ENCODE results near the gene MEX3C. TPM values are rescaled to one million over a fixed set of nuclear protein-coding genes. Genes with fewer than 3 reads are reported as not detected.

The MEX3C gene
- total RNA-seq, 2 donors from 2014 or later = 15.9 to 16.2 TPM

- no peaks in the 10 kb centered on the region for H3K27me3 ChIP-seq
- H3K4me3 ChIP-seq = no peak overlapping the region
- H3K9me3 ChIP-seq = no peaks in the 10 kb centered on the region
- H3K4me1 ChIP-seq = no peaks in the 10 kb centered on the region
- H3K36me3 ChIP-seq = peaks cover 18% of the 10 kb centered on the region
- no peak overlapping the region for H3K27ac ChIP-seq
- TF ChIP-seq CTCF (IDR thresholded peaks at IDR 0.05) = no peak
- DNase-seq (ENCODE audit: low spot score) = no peak
Measured at GRCh38 chr18:51171625-51172259, 25.7 kb downstream of the MEX3C start.

GRCh38 chr18:51171223-51171622, 26.3 kb downstream of the MEX3C start:
- Histone ChIP-seq H3K4me1 (no peaks in the 10 kb centered on the region), H3K4me3 (no peak overlapping the region), H3K27me3 (no peaks in the 10 kb centered on the region), H3K36me3 (peaks cover 13% of the 10 kb centered on the region), H3K9me3 (no peaks in the 10 kb centered on the region), H3K27ac (no peak overlapping the region)
- TF ChIP-seq CTCF (IDR thresholded peaks at IDR 0.05) = no peak
- DNase-seq (ENCODE audit: low spot score) = no peak

GRCh38 chr18:51170664-51171063, 26.8 kb downstream of the MEX3C start:
- no peaks in the 10 kb centered on the region for H3K9me3 ChIP-seq
- H3K4me3 ChIP-seq = no peak overlapping the region
- H3K4me1 ChIP-seq = no peaks in the 10 kb centered on the region
- no peak for TF ChIP-seq CTCF (IDR thresholded peaks at IDR 0.05)
- DNase-seq (ENCODE audit: low spot score) = no peak
- H3K27ac ChIP-seq = no peak overlapping the region
- no peaks in the 10 kb centered on the region for H3K27me3 ChIP-seq
- H3K36me3 ChIP-seq = peaks cover 7% of the 10 kb centered on the region

GRCh38 chr18:51169731-51170130, 27.8 kb downstream of the MEX3C start:
- no peak for DNase-seq (ENCODE audit: low spot score)
- Histone ChIP-seq H3K27ac (no peak overlapping the region), H3K4me3 (no peak overlapping the region), H3K4me1 (no peaks in the 10 kb centered on the region), H3K36me3 (no peaks in the 10 kb centered on the region), H3K27me3 (no peaks in the 10 kb centered on the region), H3K9me3 (no peaks in the 10 kb centered on the region)
- TF ChIP-seq CTCF (IDR thresholded peaks at IDR 0.05) = no peak

- Histone ChIP-seq H3K27ac (no peak overlapping the region), H3K4me1 (no peaks in the 10 kb centered on the region), H3K36me3 (no peaks in the 10 kb centered on the region), H3K27me3 (no peaks in the 10 kb centered on the region), H3K9me3 (no peaks in the 10 kb centered on the region), H3K4me3 (no peak overlapping the region)
- no peak for TF ChIP-seq CTCF (IDR thresholded peaks at IDR 0.05)
- DNase-seq (ENCODE audit: low spot score) = no peak
Measured at GRCh38 chr18:51168960-51169662, 28.4 kb downstream of the MEX3C start.

All from right atrium auricular region (tissue), 2 donors.